Measurements from ENCODE around the gene MINDY4B.

DNA sequence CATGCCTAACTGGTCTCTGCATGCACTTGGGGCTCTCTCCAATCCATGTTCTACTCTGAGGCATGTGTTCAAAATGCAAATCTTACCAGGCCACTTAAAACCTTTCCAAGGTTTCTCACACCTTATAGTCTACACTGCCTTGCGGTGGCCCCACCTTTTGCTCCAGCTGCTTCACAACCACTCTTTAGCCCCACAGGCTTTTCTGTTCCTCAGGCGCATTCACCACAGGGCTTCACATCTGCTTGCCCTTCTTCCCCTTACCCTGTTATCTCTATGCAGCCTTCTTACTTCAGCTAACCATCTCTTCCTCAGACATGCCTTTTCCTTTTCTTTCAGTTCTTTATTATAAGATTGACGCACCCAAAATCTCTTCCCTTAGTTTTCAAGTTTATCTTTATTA, 37.8 kb downstream of the MINDY4B start:
- TF ChIP-seq, protein P1, sequence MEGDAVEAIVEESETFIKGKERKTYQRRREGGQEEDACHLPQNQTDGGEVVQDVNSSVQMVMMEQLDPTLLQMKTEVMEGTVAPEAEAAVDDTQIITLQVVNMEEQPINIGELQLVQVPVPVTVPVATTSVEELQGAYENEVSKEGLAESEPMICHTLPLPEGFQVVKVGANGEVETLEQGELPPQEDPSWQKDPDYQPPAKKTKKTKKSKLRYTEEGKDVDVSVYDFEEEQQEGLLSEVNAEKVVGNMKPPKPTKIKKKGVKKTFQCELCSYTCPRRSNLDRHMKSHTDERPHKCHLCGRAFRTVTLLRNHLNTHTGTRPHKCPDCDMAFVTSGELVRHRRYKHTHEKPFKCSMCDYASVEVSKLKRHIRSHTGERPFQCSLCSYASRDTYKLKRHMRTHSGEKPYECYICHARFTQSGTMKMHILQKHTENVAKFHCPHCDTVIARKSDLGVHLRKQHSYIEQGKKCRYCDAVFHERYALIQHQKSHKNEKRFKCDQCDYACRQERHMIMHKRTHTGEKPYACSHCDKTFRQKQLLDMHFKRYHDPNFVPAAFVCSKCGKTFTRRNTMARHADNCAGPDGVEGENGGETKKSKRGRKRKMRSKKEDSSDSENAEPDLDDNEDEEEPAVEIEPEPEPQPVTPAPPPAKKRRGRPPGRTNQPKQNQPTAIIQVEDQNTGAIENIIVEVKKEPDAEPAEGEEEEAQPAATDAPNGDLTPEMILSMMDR (IDR thresholded peaks at IDR 0.05; ENCODE audit: low read length) = no peak
- no peak for TF ChIP-seq EZH2 (optimal IDR thresholded peaks at IDR 0.05; ENCODE audit: low read depth, low read length)
- TF ChIP-seq EZH2phosphoT487 (IDR thresholded peaks at IDR 0.05; ENCODE audit: low read length) = no peak

All from MM.1S (cell line).